GM19238 (cell line): ENCODE results near the gene HSD17B14.
"Not testable (repeated sequence)": the region's sequence is repeated elsewhere in the genome, so short reads cannot be mapped to it uniquely, and the experiment has no call there.

Experiments
- DNase-seq: peaks from one replicate; pipeline ENCODE4 v3.0.0; 2011; ENCODE audit warnings: low spot score; ENCODE audit not compliant: insufficient read length

The HSD17B14 gene

DNA sequence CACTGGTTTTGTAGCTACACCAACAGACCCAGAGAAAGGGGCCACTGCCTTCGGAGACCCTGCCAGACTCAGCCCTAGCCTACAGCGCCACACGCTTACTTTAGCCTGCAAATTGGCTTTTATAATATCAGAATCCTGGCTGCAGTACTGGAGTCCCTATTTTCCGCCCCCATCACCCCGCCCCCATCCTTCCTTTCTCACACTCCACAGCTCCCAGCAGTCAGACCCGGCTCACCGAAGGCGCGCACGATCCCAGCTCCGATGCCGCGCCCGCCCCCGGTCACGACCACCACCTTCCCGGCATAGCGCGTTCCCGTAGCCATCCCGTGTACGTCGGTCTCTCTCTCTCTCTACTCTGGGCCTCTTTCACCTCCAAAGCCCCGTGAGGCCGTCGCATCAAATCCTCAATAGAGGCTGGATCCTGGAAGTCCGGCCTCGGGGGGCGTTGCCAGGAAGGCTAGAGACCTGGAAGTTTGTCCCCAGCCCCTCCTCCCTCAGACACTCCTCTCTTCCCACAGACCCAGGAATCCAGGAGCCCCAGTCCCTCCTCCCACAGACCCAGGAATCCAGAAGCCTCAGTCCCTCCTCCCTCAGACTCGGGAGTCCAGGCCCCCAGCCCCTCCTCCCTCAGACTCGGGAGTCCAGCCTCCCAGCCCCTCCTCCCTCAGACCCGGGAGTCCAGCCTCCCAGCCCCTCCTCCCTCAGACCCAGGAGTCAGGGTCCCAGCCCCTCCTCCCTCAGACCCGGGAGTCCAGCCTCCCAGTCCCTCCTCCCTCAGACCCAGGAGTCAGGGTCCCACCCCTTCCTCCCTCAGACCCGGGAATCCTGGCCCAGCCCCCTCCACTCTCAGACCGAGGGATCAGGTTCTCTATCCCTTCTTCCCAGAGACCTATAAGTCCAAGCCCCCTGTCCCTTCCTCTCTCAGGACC is at the start of gene HSD17B14:
Gene HSD17B14, minus strand, starts transcription at position 403 of the 929 bp plus-strand sequence. Its CDS starts 80 bp downstream, at position 323.
- DNase-seq = no peak

DNA sequence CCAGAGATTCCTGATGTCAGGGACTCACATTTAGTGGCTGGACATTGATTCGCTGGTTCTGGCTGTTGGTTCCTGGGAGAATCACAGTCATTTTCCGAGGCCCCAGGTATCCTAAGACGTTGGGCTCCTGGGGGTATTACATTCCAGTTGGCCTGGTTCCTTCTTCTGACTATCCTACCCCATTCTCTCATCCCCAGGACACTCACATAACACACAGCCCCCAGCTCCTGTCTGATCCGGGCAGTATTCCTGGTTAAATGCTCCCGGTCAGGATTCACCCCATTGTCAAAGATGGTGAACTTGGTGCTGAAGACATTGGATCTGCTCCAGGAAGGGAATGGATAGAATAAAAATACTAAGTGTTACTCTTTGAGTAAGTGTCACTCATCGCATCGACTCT is 47.4 kb upstream of the HSD17B14 start:
- DNase-seq = no peak

DNA sequence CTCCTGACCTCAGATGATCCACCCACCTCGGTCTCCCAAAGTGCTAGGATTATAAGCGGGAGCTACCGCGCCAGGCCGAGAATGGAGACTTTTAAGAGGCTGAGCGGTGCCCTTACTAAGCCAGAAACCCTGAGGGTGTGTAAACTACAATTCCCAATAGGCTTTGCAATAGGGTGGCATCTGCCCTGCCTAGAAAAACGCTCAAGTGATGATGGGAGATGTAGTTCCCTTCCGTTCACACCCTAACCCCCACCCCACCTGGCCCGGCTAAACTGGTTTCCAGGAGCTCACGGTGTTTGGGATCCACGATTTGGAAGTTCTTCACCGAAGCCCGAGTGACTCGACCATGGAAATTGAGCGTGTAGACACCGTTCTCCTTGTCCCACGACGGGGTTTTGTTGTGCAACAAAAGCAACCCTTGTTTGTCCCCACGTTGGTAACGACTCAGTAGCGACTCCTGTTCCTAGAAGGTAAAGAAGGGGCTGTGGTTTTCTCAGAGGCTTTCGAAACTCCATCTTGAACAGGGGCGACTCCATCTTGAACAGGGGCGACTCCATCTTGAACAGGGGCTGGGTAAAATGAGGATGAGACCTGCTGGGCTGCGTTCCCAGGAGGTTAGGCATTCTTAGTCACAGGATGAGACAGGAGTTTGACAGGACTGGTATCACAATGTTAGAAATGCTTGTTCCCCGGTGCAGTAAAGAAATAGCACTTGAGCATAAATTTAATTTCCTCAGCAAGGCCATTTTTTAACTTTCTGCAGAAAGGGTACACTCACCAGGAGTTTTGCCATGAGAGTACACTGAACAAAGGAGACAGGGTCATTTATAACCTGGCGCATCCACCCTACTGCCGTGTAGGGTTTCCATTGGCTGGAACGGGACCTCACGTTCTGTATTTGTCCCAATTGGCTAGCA is 45.7 kb upstream of the HSD17B14 start:
- no peak for DNase-seq

DNA sequence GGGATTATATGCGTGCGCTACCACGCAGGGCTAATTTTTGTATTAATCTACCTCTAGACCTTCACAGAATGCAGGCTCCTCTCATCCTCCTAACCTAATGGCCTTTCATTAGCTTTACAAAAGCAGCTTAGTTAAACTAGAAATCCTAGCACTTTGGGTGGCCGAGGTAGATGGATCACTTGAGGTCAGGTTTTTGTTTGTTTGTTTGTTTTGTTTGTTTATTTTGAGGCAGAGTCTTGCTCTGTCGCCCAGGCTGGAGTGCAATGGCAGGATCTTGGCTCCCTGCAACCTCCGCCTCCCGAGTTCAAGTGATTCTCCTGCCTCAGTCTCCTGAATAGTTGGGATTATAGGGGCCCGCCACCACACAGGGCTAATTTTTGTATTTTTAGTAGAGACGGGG is 43.4 kb upstream of the HSD17B14 start:
- not testable (repeated sequence) for DNase-seq

DNA sequence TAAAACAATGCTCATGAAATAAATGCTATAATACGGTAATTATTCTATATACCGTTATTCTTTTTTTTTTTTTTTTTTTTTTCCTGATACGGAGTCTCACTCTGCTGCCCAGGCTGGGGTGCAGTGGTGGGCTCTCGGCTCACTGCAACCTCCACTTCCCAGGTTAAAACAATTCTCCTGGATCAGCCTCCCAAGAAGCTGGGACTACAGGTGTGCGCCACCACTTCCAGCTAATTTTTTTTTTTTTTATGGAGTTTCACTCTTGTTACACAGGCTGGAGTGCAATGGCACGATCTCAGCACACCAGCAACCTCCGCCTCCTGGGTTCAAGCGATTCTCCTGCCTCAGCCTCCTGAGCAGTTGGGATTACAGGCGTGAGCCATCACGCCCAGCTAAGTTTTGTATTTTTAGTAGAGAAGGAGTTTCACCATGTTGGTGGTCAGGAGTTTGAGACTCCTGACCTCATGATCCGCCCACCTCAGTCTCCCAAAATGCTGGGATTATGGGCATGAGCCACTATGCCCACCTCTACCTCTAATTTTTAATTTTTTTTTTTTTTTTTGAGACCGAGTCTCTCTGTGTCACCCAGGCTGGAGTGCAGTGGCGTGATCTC is 42.8 kb upstream of the HSD17B14 start:
- no peak for DNase-seq

DNA sequence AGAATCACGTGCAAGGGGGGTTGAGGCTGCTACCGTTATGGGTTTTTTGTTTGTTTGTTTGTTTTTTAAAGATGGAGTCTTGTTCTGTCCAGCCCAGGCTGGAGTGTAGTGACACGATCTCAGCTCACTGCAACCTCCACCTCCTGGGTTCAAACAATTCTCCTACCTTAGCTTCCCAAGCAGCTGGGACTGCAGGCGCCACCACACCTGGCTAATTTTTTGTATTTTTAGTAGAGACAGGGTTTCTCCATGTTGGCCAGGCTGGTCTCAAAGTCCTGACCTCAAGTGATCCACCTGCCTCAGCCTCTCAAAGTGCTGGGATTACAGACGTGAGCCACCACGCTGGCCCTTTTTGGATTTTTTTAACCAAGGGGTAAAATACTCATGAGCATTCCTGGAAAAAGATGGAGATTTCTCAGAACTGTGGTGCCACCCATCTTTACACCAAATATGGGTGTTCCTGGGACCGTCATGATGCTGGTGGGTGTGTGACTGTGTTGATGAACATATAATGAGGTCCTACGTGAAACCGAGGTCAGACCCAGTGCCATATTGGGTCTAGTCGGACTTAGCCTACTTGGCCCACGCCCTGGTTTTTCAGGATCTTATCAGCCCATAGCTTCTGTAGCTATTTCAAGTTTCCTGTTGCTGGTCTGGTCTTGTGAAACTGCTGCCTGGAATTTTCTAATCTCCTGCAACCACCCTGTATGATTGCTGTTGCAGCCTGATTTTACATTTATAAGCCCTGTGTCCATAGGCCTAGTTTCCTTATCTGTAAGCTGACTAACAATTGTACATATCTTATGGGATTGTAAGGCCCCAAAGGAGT is 42.1 kb upstream of the HSD17B14 start:
- DNase-seq = no peak

DNA sequence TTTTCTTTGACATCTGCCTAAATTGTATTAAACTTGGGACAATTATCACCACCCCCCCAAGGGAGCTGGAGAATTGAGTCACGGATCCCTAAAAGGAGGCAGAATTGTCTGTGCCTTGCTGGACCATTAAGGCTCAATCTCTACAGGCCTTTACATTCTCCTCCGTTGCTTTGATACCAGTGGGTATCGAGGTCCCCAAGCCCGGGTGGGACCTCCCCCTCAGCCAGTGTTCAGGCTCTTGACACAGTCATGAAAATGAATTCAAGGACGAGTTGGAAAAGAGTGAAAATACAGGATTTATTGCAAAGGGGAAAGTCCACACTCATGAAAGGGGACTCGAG is 41.5 kb upstream of the HSD17B14 start:
- no peak for DNase-seq

DNA sequence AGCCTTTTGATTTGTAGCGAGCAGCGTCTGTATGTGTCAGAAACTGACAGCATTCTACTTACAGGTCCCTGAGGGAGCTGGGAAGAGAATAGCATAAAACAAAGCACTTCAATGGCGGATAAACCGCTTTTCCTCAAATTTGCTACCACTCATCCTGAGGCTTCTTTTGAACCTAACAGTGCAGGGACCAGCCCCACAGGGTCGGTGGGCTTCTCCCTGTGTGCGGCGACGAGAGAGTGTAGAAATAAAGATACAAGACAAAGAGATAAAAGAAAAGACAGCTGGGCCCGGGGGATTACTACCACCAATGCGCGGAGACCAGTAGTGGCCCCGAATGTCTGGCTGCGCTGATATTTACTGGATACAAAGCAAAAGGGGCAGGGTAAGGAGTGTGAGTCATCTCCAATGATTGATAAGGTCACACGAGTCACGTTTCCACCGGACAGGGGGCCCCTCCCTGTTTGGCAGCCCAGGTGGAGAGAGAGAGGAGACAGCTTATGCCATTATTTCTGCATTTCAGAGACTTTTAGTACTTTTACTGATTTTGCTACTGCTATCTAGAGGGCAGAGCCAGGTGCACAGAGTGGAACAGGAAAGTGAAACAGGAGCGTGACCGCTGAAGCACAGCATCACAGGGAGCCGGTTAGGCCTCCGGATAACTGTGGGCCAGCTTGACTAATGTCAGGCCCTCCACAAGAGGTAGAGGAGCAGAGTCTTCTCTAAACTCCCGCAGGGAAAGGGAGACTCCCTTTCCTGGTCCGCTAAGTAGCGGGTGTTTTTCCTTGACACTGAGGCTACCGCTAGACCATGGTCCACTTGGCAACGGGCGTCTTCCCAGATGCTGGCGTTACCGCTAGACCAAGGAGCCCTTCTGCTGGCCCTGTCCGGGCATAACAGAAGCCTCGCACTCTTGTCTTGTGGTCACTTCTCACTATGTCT is 40.0 kb upstream of the HSD17B14 start:
- not testable (repeated sequence) for DNase-seq

DNA sequence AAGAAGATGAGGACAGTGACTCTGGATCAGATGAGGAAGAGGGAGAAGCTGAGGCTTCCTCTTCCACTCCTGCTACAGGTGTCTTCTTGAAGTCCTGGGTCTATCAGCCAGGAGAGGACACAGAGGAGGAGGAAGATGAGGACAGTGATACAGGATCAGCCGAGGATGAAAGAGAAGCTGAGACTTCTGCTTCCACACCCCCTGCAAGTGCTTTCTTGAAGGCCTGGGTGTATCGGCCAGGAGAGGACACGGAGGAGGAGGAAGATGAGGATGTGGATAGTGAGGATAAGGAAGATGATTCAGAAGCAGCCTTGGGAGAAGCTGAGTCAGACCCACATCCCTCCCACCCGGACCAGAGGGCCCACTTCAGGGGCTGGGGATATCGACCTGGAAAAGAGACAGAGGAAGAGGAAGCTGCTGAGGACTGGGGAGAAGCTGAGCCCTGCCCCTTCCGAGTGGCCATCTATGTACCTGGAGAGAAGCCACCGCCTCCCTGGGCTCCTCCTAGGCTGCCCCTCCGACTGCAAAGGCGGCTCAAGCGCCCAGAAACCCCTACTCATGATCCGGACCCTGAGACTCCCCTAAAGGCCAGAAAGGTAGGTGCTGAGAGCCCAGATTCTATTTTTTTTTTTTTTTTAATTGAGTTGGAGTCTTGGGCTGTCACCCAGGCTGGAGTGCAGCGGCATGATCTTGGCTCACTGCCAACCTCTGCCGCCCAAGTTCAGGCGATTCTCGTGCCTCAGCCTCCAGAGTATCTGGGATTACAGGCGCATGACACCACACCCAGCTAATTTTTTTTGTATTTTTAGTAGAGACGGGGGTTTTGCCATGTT is 38.2 kb upstream of the HSD17B14 start:
- DNase-seq = no peak

DNA sequence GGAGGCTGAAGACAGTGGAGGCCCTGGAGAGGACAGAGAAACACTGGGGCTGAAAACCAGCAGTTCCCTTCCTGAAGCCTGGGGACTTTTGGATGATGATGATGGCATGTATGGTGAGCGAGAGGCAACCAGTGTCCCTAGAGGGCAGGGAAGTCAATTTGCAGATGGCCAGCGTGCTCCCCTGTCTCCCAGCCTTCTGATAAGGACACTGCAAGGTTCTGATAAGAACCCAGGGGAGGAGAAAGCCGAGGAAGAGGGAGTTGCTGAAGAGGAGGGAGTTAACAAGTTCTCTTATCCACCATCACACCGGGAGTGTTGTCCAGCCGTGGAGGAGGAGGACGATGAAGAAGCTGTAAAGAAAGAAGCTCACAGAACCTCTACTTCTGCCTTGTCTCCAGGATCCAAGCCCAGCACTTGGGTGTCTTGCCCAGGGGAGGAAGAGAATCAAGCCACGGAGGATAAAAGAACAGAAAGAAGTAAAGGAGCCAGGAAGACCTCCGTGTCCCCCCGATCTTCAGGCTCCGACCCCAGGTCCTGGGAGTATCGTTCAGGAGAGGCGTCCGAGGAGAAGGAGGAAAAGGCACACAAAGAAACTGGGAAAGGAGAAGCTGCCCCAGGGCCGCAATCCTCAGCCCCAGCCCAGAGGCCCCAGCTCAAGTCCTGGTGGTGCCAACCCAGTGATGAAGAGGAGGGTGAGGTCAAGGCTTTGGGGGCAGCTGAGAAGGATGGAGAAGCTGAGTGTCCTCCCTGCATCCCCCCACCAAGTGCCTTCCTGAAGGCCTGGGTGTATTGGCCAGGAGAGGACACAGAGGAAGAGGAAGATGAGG is 37.4 kb upstream of the HSD17B14 start:
- no peak for DNase-seq

DNA sequence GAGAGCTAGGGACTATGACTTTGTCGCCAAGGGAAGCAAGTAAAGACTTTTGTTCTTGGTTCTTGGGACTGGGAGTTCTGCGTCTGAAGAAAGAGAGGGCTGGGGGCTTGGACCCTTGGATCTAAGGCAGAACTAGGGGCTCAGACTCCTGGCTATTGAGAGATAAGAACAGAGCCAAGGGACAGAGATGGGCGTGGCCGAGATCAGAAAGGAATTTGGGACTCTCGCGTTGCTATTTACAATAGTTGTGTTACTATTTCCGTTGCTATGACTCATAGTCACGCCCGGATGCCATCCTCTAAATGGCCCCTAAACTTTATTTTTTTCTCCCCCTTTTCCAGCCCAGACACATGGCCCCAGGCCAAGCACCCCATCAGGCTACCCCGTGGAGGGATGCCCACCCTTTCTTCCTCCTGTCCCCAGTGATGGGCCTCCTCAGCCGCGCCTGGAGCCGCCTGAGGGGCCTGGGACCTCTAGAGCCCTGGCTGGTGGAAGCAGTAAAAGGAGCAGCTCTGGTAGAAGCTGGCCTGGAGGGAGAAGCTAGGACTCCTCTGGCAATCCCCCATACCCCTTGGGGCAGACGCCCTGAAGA is 36.7 kb upstream of the HSD17B14 start:
- peak; percentile 58 for DNase-seq

DNA sequence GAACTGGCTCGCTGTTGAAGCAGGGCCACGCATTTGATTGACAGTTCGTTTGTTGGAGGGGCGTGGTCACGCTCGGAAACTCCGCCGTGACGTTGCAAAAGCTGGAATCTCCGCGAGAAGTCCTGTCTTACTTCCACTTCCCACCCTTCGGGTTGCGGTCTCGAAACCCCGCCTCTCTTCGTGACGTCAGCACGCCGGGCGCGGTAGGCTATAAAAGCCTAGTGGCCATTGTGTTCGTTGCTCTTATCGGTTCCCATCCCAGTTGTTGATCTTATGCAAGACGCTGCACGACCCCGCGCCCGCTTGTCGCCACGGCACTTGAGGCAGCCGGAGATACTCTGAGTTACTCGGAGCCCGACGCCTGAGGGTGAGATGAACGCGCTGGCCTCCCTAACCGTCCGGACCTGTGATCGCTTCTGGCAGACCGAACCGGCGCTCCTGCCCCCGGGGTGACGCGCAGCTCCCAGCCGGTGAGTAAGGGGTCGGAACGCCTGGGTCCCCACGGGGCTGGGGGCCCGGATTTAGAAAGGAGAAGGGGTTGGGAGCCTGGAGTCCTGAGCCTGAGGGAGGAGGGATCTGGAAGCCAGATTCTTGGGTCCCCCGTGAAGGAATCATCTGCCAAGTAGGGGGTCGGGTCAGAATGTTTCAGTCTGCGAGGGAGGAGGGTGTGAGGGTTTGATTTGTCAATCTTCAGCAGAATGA is 36.0 kb upstream of the HSD17B14 start, which contains the start of gene PPP1R15A:
Gene PPP1R15A, plus strand, starts transcription at position 240 of the 702 bp plus-strand sequence. CDS start 813 bp downstream, outside the sequence.
- peak; percentile 92 for DNase-seq

DNA sequence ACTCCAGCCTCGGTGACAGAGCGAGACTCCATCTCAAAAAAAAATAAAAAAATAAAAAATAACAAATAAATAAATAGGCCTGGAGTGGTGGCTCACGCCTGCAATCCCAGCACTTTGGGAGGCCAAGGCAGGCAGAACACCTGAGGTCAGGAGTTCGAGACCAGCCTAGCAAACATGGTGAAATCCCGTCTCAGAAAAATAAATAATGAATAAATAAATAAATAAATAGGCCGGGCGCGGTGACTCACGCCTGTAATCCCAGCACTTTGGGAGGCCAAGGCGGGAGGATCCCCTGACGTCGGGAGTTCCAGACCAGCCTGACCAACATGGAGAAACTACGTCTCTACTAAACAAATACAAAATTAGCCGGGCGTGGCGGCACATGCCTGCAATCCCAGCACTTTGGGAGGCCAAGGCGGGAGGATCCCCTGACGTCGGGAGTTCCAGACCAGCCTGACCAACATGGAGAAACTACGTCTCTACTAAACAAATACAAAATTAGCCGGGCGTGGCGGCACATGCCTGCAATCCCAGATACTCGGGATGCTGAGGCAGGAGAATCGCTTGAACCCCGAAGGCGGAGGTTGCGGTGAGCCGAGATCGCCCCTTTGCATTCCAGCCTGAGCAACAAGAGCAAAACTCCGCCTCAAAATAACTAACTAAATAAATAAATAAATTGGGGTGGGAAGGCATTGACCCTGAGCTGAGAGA is 35.3 kb upstream of the HSD17B14 start:
- DNase-seq = not testable (repeated sequence)

DNA sequence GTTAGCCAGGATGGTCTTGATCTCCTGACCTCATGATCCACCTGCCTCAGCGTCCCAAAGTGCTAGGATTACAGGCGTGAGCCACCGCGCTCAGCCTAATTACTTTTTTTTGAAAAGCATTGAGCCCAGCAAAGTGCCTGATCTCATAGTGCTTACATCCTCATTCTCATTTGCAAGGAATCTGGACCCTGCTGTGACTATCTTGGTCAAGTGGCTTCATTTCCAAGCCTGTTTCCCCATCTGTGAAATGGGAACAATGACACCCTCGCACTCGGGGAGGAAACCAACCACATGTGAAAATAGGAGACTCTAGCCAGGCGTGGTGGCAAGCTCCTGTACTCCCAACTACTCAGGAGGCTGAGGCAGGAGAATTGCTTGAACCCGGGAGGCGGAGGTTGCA is 33.8 kb upstream of the HSD17B14 start:
- DNase-seq = no peak

DNA sequence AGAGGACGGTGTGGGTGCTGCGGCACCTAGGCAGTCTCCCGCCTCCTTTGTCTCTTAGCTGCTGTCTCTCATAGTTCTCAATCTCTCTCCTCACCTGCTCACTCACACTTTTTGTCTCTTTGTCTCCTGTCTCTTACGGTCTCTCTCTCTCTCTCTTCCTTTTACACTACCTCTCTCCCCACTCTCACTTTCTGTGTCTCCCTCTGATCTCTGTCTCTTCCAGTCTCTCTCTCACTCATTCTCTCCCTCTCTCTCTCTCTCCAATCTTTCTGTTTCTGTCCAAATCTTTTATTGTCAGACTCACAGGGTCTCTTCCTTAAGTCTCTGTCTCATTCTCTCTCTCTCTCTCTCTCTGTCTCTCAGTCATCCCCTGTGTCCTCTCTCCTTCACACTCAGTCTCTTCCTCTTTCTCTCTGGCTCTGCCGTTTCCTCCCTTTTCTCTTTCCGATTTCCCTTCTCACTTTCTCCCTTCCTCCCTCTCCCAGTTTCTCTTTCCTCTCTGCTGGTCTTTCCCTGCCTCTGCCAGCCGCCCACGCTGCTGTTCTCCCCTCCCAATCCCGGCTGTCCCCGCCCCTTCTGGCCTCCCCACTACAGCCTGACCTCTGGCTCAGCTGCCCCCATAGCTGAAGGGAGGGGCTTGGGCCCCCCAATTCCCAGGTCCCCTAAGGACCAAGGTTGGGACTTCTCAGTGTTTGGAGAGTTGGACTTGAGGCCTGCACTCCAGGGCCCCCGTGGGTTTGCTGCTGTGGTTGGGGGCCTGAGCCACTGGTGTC is 32.0 kb upstream of the HSD17B14 start, which contains the start of gene PLEKHA4:
Gene PLEKHA4, minus strand, starts transcription at position 504 of the 773 bp plus-strand sequence. CDS start 997 bp downstream, outside the sequence.
- no peak for DNase-seq
